Activated CD4-positive, alpha-beta T cell treated with anti-CD3 and anti-CD28 coated beads for 48 hours (primary cell): ENCODE results near the gene CSNK1D.
A peak's percentile ranks its signal among the peaks of the same experiment; 100 is the strongest.

Source experiments
- DNase-seq: peaks from one replicate; pipeline ENCODE4 v3.0.0-alpha.2; 2020

The CSNK1D gene

DNA sequence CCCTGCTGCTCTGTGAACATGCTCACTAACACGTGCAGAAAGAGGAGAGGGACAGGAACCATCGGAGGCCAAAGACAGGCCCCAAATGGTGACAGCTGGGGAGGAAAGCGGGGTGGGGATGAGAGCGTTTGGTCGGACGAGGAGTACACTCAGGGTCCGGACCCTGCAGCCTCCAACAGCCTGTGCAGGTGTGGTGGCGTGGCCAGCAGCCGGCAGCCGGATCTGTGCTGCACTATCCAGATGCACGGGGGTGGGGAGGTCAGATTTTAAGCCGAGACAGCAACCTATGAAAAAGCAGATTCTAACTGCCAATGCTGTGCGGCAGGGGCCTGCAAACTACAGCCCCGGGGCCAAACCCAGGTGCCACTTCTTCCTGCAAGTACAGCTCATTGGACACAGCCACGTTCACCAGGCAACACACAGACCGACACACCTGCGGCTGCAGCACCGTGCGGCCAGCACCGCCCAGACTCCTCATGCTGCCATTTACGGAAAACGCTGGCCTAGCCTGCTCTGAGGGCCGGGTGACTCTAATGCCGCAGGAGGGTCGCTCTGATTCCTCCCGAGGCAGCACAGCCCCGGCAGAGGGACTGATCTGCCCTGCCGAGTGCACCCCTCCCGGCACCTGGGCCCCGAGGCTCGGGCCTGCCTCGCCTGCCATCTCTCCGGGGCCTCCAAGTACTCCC, 23.5 kb downstream of the CSNK1D start:
- no peak for DNase-seq

- DNase-seq: no peak
Measured at GRCh38 chr17:82248815-82249674, 24.5 kb downstream of the CSNK1D start.

- DNase-seq: no peak
Measured at GRCh38 chr17:82247856-82248671, 25.4 kb downstream of the CSNK1D start.

DNA sequence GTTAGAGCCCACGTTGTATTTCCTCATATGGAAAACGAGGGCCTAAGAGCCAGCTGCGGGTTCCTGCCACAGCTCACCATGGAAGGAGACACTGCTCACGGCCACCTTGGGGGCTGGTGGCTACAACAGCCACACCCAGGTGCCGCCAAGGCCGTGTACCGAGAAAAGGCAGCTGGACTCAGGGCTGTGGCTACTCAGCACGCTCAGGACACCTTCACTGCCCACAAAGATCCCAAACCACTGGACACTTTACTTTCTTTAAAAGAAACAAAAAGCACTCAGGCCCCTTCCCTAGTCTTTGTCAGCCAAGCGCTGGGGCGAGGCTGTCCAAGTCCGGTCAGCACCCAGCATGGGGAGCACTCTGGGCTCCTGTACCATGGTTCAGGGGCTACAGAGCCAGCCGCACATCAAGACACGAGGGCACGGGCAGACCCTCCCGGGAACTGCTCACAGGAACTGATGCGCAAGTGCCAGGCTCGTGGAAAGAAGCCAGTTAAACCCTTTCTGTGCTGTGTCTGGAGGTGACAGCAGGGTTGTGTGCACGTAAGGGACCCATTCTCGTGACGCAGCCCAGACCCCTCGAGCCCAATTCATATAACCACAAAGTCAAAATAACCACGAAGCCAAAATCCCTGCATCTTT, 26.2 kb downstream of the CSNK1D start:
- DNase-seq: no peak

DNA sequence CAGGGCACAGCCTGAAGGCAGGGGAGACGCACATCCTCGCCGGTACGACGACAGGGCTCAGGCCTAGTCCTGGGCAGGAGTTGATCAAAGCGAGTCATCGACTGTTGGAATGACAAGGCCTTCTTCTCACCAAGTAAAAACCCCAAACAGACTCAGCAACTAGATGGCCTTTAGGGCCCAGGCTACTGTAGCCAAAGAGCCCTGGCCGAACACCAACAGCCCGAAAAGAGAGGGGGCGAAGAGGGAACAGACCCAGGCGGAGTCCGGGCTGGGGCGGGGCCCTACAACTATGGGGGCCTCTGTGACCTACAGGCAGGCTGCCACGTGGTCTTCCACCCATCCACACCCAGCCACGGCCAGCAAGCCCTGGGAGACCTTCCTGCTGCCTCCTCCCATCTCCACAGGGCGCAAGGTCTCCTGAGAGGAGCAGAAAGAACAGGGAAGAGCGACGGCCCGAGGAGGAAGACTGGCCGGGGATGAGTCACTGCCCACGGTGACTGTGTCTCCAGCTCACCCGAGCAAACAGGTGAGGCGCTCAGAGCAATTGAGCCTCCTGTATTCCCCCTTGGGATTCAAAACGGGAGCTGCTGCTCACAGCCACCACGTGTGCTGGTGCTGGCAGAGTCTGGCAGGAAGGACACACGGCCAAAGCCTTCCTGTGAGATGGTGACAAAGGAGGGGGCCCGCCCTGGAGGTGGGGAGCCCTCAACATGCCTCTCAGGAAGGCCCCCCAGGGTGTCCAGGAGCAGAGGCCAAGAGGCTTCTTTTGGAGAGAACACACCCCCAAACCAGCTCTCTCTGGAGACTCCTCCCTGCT, 26.9 kb downstream of the CSNK1D start:
- no peak for DNase-seq

DNA sequence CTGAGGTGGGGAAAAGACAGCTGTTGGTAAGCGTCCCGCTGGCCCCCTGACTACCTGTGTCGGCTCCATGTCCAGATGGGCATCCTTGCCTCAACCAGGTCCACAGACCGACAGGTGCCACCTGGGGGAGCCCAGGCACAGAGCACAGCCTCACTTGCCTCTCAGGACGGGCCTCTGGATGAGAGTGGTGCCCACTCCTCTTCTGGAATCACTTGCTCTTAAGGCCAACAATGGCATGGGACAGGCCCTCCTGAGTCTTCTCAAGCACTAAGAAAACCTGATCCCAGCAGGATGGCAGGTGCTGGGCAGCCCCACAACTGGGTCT, 27.5 kb downstream of the CSNK1D start:
- no peak for DNase-seq

- DNase-seq: no peak
Measured at GRCh38 chr17:82245134-82246039, 28.1 kb downstream of the CSNK1D start.

DNA sequence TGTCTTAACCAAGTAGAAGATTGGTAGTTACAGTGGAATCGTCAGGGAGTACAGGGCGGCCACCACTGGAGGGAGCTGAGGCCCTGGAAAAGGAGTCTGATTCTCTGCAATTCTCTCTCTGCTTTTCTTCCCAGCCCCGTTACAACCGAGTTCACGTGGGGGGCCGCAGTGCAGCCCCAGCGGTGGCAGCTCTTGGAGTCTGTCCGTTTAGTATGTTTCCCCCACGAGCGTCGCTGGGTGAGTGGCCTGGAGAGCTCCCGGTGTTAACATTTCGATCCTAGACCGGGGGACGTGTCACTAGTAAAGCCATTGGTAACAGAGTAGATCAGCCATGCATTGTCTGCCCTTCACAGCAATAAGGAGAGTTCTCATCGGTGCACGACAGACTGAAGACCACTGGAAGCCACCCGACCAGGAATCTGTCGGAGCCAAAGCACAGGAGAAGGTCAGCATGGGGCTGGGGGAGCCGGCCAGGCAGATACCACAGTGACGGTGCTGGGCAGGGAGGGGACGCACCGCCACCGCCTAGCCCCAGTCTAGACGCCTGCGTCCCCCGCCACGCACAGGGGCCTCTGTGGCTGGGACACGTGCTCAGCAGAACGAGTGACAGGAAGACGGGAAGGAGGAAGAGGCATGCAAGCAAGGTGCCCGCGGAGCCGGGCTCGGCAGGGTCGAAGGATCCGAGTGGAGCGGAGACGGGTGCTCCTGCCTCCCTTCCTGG, 28.9 kb downstream of the CSNK1D start:
- peak; percentile 55 for DNase-seq

GRCh38 chr17:82243648-82244412, 29.7 kb downstream of the CSNK1D start:
- DNase-seq: no peak

- no peak for DNase-seq
Measured at GRCh38 chr17:82242977-82243647, 30.4 kb downstream of the CSNK1D start.

DNA sequence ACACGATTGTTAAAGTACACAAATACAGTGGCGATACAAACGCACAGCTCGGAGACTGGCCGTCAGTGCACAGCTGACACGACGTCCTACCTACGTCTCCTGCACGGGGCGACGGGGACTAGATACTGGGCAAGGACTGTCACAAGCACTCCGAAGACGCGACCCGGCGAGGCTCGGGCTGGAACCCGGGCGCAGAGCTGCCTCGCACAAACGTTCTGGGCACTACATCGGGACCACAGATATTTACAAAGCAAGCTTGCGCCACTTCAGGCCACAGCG, 30.9 kb downstream of the CSNK1D start:
- DNase-seq: no peak

DNA sequence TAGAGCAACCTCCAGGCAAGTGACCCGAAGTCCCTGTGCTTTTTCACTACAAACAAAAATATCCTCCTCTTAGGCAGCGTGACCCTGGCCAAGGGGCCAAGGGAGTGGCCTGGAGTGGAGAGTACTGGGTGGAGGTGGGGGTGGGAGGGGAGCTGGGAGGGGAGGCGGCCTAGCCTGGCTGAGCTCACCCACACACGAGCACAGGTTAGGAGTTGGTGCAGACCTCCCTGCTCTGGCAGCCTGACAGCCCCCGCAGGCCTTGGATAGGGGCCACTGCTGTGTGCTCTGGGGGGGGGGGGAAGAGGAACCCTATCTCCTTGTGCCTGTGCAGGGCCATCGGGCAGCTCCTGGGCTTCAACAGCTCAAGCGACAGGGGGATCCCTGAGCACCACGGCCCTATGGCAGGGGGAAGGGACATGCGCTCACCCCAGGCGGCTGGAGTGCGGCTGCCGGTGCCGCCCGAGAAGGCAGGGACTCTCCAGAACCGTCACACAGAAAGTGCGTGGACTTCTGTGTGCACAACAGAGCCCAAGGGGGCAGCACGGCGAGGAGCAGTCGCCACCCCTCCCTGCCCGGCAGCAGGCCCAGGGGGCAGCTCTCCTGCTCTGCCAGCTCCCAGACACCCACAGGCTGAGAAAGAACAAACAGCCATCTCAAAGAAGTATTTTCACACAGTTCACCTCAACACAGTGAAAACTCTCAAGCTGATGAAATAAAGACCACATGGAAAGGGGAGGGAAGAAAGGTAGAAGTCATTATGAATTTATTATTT, 31.4 kb downstream of the CSNK1D start:
- no peak for DNase-seq

DNA sequence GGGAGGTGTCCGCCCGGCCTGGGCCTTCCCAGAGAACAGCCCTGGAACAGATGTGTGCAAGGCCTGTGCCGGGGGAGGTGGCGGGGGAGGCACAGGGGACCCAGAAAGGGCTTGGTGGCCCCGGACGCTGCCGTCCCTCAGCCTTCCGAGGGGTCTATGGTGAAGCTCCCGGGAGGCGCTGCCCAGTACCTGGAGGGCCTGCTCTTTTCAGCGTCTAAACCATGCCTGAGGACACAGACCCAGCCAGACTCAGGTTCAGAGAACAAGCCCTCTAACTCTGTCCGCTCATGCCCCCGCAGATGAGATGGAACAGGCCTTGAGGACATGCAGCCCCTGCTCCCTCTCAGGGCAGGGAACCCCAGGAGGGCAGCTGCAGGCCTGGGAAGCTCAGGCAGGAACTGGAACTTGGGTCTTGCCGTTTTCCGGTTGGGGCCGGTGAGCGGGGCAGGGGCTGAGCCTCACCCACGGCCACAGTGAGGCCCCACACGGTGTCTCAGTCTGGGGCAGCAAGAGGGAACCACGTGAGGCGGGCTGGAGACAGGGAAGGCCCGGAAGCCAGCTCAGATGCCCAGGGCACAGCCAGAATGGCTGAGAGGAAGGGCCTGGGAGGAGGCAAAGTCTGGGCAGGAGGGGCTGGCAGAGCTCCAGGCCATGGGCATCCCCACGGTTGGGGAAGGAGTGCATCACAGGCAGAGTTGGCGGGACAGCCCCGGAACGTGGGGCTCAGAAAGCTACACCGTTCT, 32.1 kb downstream of the CSNK1D start:
- peak; percentile 76 for DNase-seq

GRCh38 chr17:82240506-82241182, 32.9 kb downstream of the CSNK1D start:
- no peak for DNase-seq

DNA sequence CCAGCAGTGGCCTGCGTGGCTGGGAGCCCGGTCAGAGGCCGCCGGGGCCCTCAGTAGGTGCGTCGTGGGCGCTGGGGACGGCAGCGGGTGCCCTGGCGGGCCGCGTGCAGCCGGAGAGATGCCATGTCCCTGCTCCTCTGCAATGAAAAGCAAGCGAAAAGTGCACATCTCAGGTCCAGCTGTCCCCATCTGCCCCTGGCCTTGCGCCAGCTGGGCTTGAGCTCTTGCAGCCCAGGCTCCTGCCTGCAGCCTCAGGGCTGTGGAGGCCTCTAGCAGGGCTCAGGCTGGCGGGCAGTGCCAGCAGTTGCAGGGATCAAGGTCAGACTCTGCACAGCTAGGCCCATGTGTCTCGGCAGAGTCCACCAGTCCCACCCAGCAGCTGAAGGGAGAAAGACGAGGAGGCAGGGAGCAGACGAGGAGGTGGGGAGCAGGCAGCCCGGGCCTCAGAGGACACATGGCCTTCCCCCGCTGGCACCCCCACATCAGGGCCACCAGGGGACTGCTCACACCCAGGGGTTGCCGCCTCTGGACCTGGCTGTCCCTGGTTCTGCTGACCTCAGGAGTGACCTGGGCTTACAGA, 33.5 kb downstream of the CSNK1D start:
- DNase-seq: no peak

- no peak for DNase-seq
Measured at GRCh38 chr17:82239401-82239925, 34.0 kb downstream of the CSNK1D start.
